Measurements from ENCODE around the gene WDR35.

The WDR35 gene

GRCh38 chr2:19989667-19990415 is at the start of gene WDR35:
Gene WDR35 (minus strand): TSS chr2:19990105. CDS start chr2:19990015, 90 bp downstream.
- DNase-seq = peak; percentile 94

- DNase-seq = no peak
Observed at GRCh38 chr2:20037660-20038059, 47.8 kb upstream of the WDR35 start.

- DNase-seq = no peak
Observed at GRCh38 chr2:20035955-20036666, 46.2 kb upstream of the WDR35 start.

GRCh38 chr2:20034821-20035220 is 44.9 kb upstream of the WDR35 start:
- DNase-seq = no peak

- DNase-seq = no peak
Observed at GRCh38 chr2:20034218-20034617, 44.3 kb upstream of the WDR35 start.

GRCh38 chr2:20033322-20033721 is 43.4 kb upstream of the WDR35 start:
- DNase-seq = no peak

GRCh38 chr2:20030224-20030623 is 40.3 kb upstream of the WDR35 start:
- no peak for DNase-seq

- no peak for DNase-seq
Observed at GRCh38 chr2:20027705-20028434, 38.0 kb upstream of the WDR35 start.

GRCh38 chr2:20027260-20027677 is 37.4 kb upstream of the WDR35 start:
- DNase-seq = no peak

GRCh38 chr2:20025065-20025786 is 35.3 kb upstream of the WDR35 start:
- DNase-seq = no peak

- DNase-seq = no peak
Observed at GRCh38 chr2:20023688-20024087, 33.8 kb upstream of the WDR35 start.

- no peak for DNase-seq
Observed at GRCh38 chr2:20021405-20022009, 31.6 kb upstream of the WDR35 start.

GRCh38 chr2:20019747-20020146 is 29.8 kb upstream of the WDR35 start:
- no peak for DNase-seq

- DNase-seq = no peak
Observed at GRCh38 chr2:20018601-20019152, 28.8 kb upstream of the WDR35 start.

- no peak for DNase-seq
Observed at GRCh38 chr2:20016346-20016745, 26.4 kb upstream of the WDR35 start.

- no peak for DNase-seq
Observed at GRCh38 chr2:20015482-20016083, 25.7 kb upstream of the WDR35 start.

- DNase-seq = no peak
Observed at GRCh38 chr2:20013126-20013849, 23.4 kb upstream of the WDR35 start.

GRCh38 chr2:20012282-20013125 is 22.6 kb upstream of the WDR35 start, which contains the start of gene MATN3:
Gene MATN3 (minus strand): TSS chr2:20012668. CDS start chr2:20012631, 37 bp downstream.
- DNase-seq = no peak

GRCh38 chr2:20012032-20012281 is 22.1 kb upstream of the WDR35 start:
- DNase-seq = no peak
